CD4-positive, alpha-beta T cell treated with Interleukin-1 beta for 1 hour (primary cell): ENCODE data around the gene SLC25A41.

Source experiments
- DNase-seq, 2 donors: peaks; one replicate each; pipeline ENCODE4 v3.0.0-alpha.2; 2020 to 2022

Gene SLC25A41

GRCh38 chr19:6425732-6426620 lies 7.6 kb downstream of the SLC25A41 start:
- no peak for DNase-seq

- DNase-seq: peak; percentile 100
These were observed 8.4 kb downstream of the SLC25A41 start for GRCh38 chr19:6424939-6425731.

- DNase-seq: peak in 1 of 2 donors; percentile 30
These were observed 9.2 kb downstream of the SLC25A41 start, which contains the start of gene KHSRP for GRCh38 chr19:6424195-6424938. Gene KHSRP (minus strand): TSS chr19:6424811. CDS start chr19:6424701, 110 bp downstream.

- DNase-seq: peak in 1 of 2 donors; percentile 22
These were observed 9.9 kb downstream of the SLC25A41 start for GRCh38 chr19:6423499-6424194.

GRCh38 chr19:6421075-6422014 lies 12.2 kb downstream of the SLC25A41 start:
- DNase-seq: no peak

- DNase-seq: no peak
These were observed 15.0 kb downstream of the SLC25A41 start for GRCh38 chr19:6418562-6418932.

- no peak for DNase-seq
These were observed 15.6 kb downstream of the SLC25A41 start for GRCh38 chr19:6417713-6418561.

GRCh38 chr19:6416658-6417405 lies 16.7 kb downstream of the SLC25A41 start:
- no peak for DNase-seq

GRCh38 chr19:6415591-6416190 lies 17.9 kb downstream of the SLC25A41 start:
- no peak for DNase-seq

- no peak for DNase-seq
These were observed 18.6 kb downstream of the SLC25A41 start for GRCh38 chr19:6414793-6415590.

- DNase-seq: no peak
These were observed 19.6 kb downstream of the SLC25A41 start for GRCh38 chr19:6413721-6414643.

GRCh38 chr19:6413291-6413690 lies 20.3 kb downstream of the SLC25A41 start:
- no peak for DNase-seq

- peak; percentile 42 to 56 for DNase-seq
These were observed 21.0 kb downstream of the SLC25A41 start for GRCh38 chr19:6412447-6413091.

GRCh38 chr19:6412061-6412446 lies 21.5 kb downstream of the SLC25A41 start:
- no peak for DNase-seq

GRCh38 chr19:6409346-6409745 lies 24.2 kb downstream of the SLC25A41 start:
- DNase-seq: no peak

- DNase-seq: no peak
These were observed 27.2 kb downstream of the SLC25A41 start for GRCh38 chr19:6406401-6406800.
